HG03432 (cell line): ENCODE data around the gene NRF1.

Experiments used
- ATAC-seq: cut with Tn5 transposase; IDR thresholded peaks from one replicate; pipeline ENCODE4 v1.9.1; 2021; ENCODE audit warnings: mild to moderate bottlenecking, moderate library complexity; ENCODE audit not compliant: unreplicated experiment

NRF1 gene

DNA sequence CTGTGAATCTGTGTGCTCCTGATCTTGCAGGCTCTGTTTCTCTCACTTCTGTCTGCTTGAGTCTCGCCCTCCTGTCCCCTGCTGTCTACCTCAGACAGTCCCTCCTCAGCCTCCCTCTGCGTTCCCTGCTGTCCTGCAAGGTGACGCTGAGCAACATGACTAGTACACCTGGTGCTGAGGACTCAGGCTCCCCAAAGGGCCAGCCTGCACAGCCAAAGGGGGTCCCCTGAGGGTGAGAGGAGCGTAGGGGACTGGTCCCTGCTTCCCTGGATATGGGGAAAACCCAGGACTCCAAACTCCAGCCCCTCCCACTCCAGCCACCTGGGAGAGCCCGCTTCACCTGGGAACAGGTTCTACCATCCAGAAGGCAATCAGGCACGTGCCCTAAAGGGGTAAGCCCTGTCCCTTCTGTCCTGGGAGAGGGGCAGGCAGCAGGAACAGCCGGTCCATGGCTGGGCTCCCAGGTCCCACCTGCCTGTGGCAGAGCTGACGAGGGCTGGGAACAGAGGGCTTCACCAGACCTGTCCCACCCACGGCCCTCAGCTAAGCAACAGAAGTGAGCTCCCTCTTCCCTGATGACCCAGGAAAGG lies 184.8 kb downstream of the NRF1 start:
- no peak for ATAC-seq

DNA sequence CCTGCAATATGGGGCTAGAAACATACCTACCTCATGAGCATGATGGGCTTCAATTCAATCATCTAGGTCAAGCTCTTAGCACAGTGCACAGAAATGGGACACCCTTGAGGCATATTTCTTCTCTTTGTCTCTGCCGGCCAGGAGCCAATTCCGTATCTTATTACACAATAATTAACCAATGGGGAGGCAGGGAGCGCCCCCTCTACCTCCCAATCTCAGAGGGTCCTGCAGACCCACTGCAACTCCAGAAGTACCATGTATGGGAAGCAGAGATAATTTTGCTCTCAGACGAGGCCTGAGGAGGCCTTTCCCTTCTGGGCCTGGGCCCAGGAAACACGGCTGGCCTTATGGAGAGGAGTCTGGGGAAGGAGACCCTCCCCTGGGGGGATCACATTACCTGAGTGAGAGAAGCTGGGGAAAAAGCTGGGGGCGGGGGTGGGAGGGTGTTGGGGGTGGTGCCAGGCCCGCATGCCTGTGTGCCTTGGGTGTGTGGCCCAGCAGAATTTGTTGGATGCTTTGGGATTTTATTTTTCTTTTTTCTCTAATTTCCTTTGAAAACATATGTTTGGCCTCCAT lies 185.8 kb downstream of the NRF1 start:
- ATAC-seq, result no peak

DNA sequence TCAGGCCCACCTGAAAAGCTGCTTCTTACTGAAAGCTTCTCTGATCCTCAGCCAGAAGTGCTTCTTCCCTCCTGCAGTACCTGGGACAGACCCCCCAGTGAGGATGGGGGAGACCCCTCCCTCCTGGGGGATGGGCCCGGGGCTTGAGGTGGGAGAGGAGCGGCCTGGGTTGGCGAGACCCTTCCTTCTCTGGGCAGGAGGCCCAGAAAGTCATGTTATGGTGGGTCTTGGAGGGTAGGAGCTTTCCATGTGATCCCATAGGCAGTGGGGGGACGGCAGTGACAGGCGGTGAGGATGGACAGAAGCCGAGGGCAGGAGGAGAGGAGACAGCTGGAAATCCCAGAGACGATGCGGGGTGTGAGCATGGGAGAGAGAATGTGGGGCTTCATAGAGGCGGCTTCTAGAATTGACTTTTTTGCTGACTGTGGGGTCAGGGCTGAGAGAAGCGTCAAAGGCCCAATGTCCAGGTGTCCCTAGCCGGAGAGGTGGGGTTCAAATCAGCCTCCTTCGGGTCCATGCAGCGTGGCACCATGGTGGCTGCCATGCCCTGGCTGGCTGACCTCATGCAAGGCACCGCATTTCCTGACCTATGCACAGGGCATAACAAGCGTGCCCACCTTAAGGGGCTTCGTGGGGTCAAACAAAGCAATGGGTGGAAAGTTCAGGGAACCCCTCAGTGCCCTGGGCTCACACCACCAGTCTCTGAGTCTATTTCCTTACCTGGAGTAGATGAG lies 187.3 kb downstream of the NRF1 start:
- no peak for ATAC-seq

GRCh38 chr7:129799350-129799955 lies 187.9 kb downstream of the NRF1 start:
- ATAC-seq, result no peak

- no peak for ATAC-seq
Observed at GRCh38 chr7:129800901-129801300, 189.4 kb downstream of the NRF1 start.

- no peak for ATAC-seq
Observed at GRCh38 chr7:129801882-129802281, 190.4 kb downstream of the NRF1 start.

GRCh38 chr7:129803546-129804081 lies 192.1 kb downstream of the NRF1 start:
- no peak for ATAC-seq

GRCh38 chr7:129804111-129804889 lies 192.8 kb downstream of the NRF1 start:
- ATAC-seq, result no peak

DNA sequence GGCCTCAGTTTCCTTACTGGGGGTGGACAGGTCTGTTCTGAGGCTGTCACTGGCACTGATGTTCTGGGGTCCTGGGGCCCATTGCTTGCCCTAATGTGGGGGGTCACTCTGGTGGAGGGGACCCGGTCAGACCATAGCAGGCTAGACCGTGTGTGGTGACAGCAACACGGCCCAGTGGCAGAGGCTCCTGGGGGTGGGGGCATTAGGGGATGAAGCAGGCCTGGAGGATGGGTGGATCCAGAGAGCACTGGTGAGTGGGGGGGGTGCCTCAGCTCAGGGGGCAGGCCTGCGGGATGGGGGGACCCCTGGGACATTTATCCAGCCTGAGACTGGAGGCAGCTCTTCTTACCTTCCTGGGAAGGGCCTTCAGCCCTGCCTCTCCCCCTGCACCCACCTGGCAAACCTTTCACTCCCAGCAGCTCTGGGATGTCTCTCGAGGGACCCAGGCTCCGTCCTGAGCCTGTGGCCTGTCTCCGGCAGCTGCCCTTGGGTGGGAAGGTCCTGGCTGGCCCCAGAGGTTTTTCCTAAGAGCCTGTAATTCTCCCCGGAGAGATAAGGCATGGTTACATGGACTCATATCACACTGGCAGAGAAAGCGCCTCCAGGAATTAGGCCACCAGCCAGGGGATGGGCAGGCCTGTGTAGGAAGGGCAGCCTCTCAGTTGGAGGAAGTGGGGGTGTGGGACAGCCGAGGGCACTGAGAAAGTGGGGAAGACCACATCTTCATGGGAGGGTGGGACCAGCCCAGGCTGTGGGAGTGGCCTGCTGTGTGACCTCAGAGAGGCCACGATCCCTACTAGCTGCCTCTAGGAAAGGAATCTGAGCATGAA lies 193.6 kb downstream of the NRF1 start:
- no peak for ATAC-seq
